ENCODE results near the gene DIMT1.
A peak's percentile ranks its signal among the peaks of the same experiment; 100 is the strongest.

The DIMT1 gene

GRCh38 chr5:62369039-62369438 lies 34.7 kb downstream of the DIMT1 start:
- no peak for DNase-seq

DNA sequence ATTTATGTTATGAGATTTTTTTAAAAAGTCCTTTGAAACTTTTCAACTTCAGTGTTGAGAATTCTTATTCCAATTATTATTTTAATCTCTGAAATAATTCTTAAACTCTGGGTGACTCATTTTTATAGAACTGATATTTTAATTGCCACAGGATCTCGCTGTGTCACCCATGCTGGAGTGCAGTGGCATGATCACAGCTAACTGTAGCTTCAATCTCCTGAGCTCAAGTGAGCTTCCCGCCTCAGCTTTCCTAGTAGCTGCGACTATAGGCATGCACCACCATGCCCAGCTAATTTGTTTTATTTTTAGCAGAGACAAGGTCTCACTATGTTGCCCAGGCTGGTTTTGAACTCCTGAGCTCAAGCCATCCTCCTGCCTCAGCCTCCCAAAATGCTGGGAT lies 41.0 kb downstream of the DIMT1 start:
- no peak for DNase-seq

- DNase-seq = peak; percentile 73
These were observed 49.5 kb downstream of the DIMT1 start for GRCh38 chr5:62354028-62354874.

- DNase-seq = no peak
These were observed 54.8 kb downstream of the DIMT1 start for GRCh38 chr5:62348723-62349481.

GRCh38 chr5:62347928-62348327 lies 55.8 kb downstream of the DIMT1 start:
- DNase-seq = no peak

GRCh38 chr5:62346748-62347147 lies 57.0 kb downstream of the DIMT1 start:
- DNase-seq = no peak

GRCh38 chr5:62343428-62343827 lies 60.3 kb downstream of the DIMT1 start:
- no peak for DNase-seq

GRCh38 chr5:62342476-62342837 lies 61.2 kb downstream of the DIMT1 start:
- no peak for DNase-seq

- DNase-seq = no peak
These were observed 61.8 kb downstream of the DIMT1 start for GRCh38 chr5:62341783-62342475.

DNA sequence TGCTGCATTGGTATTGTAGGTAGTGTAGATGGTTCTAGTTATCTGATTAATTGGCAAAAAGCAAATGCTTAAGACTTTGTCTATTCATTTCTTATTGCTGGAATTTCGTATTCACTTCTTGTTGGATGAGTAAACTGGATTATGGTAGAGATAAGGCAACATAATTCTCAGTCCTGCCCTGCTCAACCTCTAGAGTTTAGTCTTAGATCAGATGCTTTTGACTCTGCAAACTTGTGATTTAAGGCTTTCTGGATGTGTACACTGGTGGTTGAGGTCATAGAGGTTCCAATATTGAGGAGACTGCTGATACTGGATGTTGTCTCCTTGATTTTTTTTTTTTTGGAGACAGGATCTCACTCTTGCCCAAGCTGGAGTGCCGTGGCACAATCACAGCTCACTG lies 62.7 kb downstream of the DIMT1 start:
- DNase-seq = no peak

DNA sequence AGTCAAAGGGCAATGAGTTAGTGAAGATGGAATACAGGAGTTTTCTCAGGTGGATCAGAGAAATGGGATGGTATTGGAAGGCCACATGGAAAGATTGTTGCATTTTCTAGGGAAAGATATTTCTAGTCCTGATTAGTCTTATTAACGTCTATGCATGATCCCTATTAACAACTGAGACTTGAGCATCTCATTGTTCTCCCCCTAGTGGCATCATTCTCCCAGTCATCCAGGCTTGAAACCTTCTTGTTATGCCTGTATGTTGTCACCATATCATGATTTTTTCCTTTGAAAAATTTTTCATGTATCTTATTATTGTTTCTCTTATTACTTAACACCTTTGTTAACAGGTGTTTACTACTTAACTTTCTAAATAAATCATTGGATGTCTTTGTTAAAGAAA lies 63.3 kb downstream of the DIMT1 start:
- peak; percentile 12 for DNase-seq
